PC-9 (cell line): Measurements from ENCODE around the gene AK5.

Source experiments
- CTCF ChIP-seq: fragments of 200-600 bp; sonication (generic); conservative IDR thresholded peaks from 2 replicates; pipeline ENCODE4 v1.6.1; 2017; ENCODE audit warnings: mixed run types, antibody characterized with exemption, mild to moderate bottlenecking, moderate library complexity
- EZH2 ChIP-seq: fragments of 200-600 bp; sonication (generic); IDR thresholded peaks from 2 replicates; pipeline ENCODE4 v1.8.0; 2017; ENCODE audit warnings: antibody characterized with exemption, low read depth

DNA sequence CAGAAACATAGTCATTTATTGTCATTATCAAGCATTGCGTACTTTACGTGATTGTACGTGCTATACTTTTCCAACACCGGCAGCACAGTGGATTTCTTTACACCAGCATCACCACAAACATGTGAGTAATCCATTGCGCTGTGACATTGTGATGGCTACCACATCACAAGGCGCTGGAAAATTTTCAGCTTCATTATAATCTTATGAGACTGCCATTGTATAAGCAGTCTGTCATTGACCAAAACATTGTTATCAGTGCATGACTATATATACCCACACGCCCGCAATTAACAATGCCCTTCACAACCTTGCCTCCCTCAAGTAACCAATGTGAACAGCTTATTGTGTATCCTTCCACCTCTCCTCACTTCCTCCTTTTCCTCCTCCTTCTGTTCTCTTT lies 263.0 kb downstream of the AK5 start:
- no peak for TF ChIP-seq CTCF
- no peak for TF ChIP-seq EZH2
